Trophoblast cell (in vitro differentiated cells and primary cell): Measurements from ENCODE around the gene PTPRN2.

Source experiments
- DNase-seq, 2 donors: peaks; one replicate each; pipeline ENCODE4 v3.0.0-alpha.2; 2016
- H2AFZ ChIP-seq: 2 replicates; pipeline ENCODE4 v1.6.1; 2013; ENCODE audit warnings: low read length, moderate library complexity, mild to moderate bottlenecking; ENCODE audit not compliant: insufficient read depth, poor library complexity
- H2AK5ac ChIP-seq: 2 replicates; pipeline ENCODE4 v1.6.1; 2013; ENCODE audit warnings: mild to moderate bottlenecking, low read length
- H2BK120ac ChIP-seq: 2 replicates; pipeline ENCODE4 v1.6.1; 2013; ENCODE audit warnings: low read length, mild to moderate bottlenecking, moderate library complexity; ENCODE audit not compliant: insufficient read depth, poor library complexity
- H2BK12ac ChIP-seq: 2 replicates; pipeline ENCODE4 v1.6.1; 2013; ENCODE audit warnings: mild to moderate bottlenecking, low read length, moderate library complexity
- H2BK5ac ChIP-seq: 2 replicates; pipeline ENCODE4 v1.6.1; 2013; ENCODE audit warnings: low read length, low read depth, moderate library complexity, mild to moderate bottlenecking; ENCODE audit not compliant: poor library complexity
- H3K14ac ChIP-seq: 2 replicates; pipeline ENCODE4 v1.6.1; 2013; ENCODE audit warnings: mild to moderate bottlenecking, low read length
- H3K18ac ChIP-seq: 2 replicates; pipeline ENCODE4 v1.6.1; 2013; ENCODE audit warnings: mild to moderate bottlenecking, low read length
- H3K23ac ChIP-seq: 2 replicates; pipeline ENCODE4 v1.6.1; 2013; ENCODE audit warnings: low read length
- H3K27ac ChIP-seq: 2 replicates; pipeline ENCODE4 v1.5.1; 2013; ENCODE audit warnings: low read depth, mild to moderate bottlenecking, inconsistent platforms, low read length, moderate library complexity
- H3K27me3 ChIP-seq: 2 replicates; pipeline ENCODE4 v1.6.1; 2013; ENCODE audit warnings: inconsistent platforms, mild to moderate bottlenecking, low read length, moderate library complexity; ENCODE audit not compliant: insufficient read depth
- H3K36me3 ChIP-seq, 2 experiments: 1 replicate in 1 of 2; 2 replicates in 1 of 2; pipeline ENCODE4 v1.6.1; 2013; ENCODE audit warnings: low read length in 2 of 2, mild to moderate bottlenecking in 2 of 2, moderate library complexity in 1 of 2; ENCODE audit not compliant: insufficient read depth in 2 of 2, control insufficient read depth in 1 of 2
- H3K4ac ChIP-seq: 2 replicates; pipeline ENCODE4 v1.6.1; 2013; ENCODE audit warnings: low read depth, mild to moderate bottlenecking, low read length, moderate library complexity
- H3K4me1 ChIP-seq, 2 experiments: 1 replicate in 1 of 2; 2 replicates in 1 of 2; pipeline ENCODE4 v1.6.1; 2013; ENCODE audit warnings: low read length in 2 of 2, mild to moderate bottlenecking in 2 of 2, moderate library complexity in 1 of 2; ENCODE audit not compliant: insufficient read depth in 2 of 2, control insufficient read depth in 1 of 2
- H3K4me2 ChIP-seq: 2 replicates; pipeline ENCODE4 v1.6.1; 2013; ENCODE audit warnings: inconsistent platforms, mild to moderate bottlenecking, low read length, moderate library complexity
- H3K4me3 ChIP-seq: 2 replicates; pipeline ENCODE4 v1.5.1; 2013; ENCODE audit warnings: mild to moderate bottlenecking, low read depth, low read length, inconsistent platforms
- H3K79me1 ChIP-seq: one replicate; pipeline ENCODE4 v1.6.1; 2013; ENCODE audit warnings: low read length
- H3K79me2 ChIP-seq: 2 replicates; pipeline ENCODE4 v1.6.1; 2013; ENCODE audit warnings: low read length, mild to moderate bottlenecking; ENCODE audit not compliant: control insufficient read depth, insufficient read depth, poor library complexity
- H3K9ac ChIP-seq: 2 replicates; pipeline ENCODE4 v1.6.1; 2013; ENCODE audit warnings: mild to moderate bottlenecking, low read length
- H3K9me3 ChIP-seq: 2 replicates; pipeline ENCODE4 v1.6.1; 2013; ENCODE audit warnings: low read depth, mild to moderate bottlenecking, control low read depth, inconsistent platforms, low read length; ENCODE audit not compliant: insufficient read depth
- H4K12ac ChIP-seq: 2 replicates; pipeline ENCODE4 v1.6.1; 2013; ENCODE audit warnings: low read depth, mild to moderate bottlenecking, low read length, moderate library complexity
- H4K8ac ChIP-seq: 2 replicates; pipeline ENCODE4 v1.6.1; 2013; ENCODE audit warnings: low read depth, mild to moderate bottlenecking, low read length, moderate library complexity
- H4K91ac ChIP-seq: one replicate; pipeline ENCODE4 v1.6.1; 2013; ENCODE audit warnings: low read depth, mild to moderate bottlenecking, low read length, moderate library complexity
- WGBS: extraction: QIAGEN DNeasy Blood & Tissue Kit; methylation state at CpG from one replicate; pipeline ENCODE4 v1.1.7; 2013; ENCODE audit warnings: missing lambda C conversion rate; ENCODE audit not compliant: insufficient read length, insufficient coverage; ENCODE audit errors: extremely low coverage; 5-methylcytosine and 5-hydroxymethylcytosine counted together

Gene PTPRN2

GRCh38 chr7:158228131-158228530, 359.5 kb downstream of the PTPRN2 start:
- peaks cover 7% of the 10 kb centered on the region for H3K9me3 ChIP-seq
- WGBS: no CpG with 5 or more reads among the region's 1 CpG
- DNase-seq: no peak
- H3K4me1 ChIP-seq: no peaks in the 10 kb centered on the region
- H3K79me2 ChIP-seq: no peaks in the 10 kb centered on the region
- no peak overlapping the region for H4K8ac ChIP-seq
- H3K4ac ChIP-seq: no peak overlapping the region
- H3K27ac ChIP-seq: no peak overlapping the region
- H4K91ac ChIP-seq: no peak overlapping the region
- H3K27me3 ChIP-seq: no peaks in the 10 kb centered on the region
- no peak overlapping the region for H2AK5ac ChIP-seq
- H2AFZ ChIP-seq: no peak overlapping the region
- no peak overlapping the region for H3K18ac ChIP-seq
- no peak overlapping the region for H3K9ac ChIP-seq
- no peak overlapping the region for H2BK5ac ChIP-seq
- H3K4me3 ChIP-seq: no peak overlapping the region
- H3K23ac ChIP-seq: no peak overlapping the region
- no peak overlapping the region for H2BK12ac ChIP-seq
- H3K14ac ChIP-seq: no peak overlapping the region
- no peaks in the 10 kb centered on the region for H3K79me1 ChIP-seq
- no peak overlapping the region for H4K12ac ChIP-seq
- H3K4me2 ChIP-seq: no peak overlapping the region
- H2BK120ac ChIP-seq: no peak overlapping the region
- H3K36me3 ChIP-seq: no peaks in the 10 kb centered on the region

GRCh38 chr7:158227258-158227984, 360.2 kb downstream of the PTPRN2 start:
- H4K12ac ChIP-seq: no peak overlapping the region
- WGBS: no CpG with 5 or more reads among the region's 13 CpGs
- H2BK12ac ChIP-seq: no peak overlapping the region
- H4K91ac ChIP-seq: no peak overlapping the region
- H3K27me3 ChIP-seq: no peaks in the 10 kb centered on the region
- no peak overlapping the region for H2BK120ac ChIP-seq
- no peaks in the 10 kb centered on the region for H3K36me3 ChIP-seq
- H3K79me1 ChIP-seq: no peaks in the 10 kb centered on the region
- H3K23ac ChIP-seq: no peak overlapping the region
- no peak for DNase-seq
- H3K18ac ChIP-seq: no peak overlapping the region
- peaks cover 7% of the 10 kb centered on the region for H3K9me3 ChIP-seq
- no peaks in the 10 kb centered on the region for H3K79me2 ChIP-seq
- no peak overlapping the region for H3K4ac ChIP-seq
- H2AFZ ChIP-seq: no peak overlapping the region
- no peak overlapping the region for H3K4me3 ChIP-seq
- H4K8ac ChIP-seq: no peak overlapping the region
- H3K9ac ChIP-seq: no peak overlapping the region
- H3K4me2 ChIP-seq: no peak overlapping the region
- H3K27ac ChIP-seq: no peak overlapping the region
- no peak overlapping the region for H3K14ac ChIP-seq
- H2BK5ac ChIP-seq: no peak overlapping the region
- H2AK5ac ChIP-seq: no peak overlapping the region
- no peaks in the 10 kb centered on the region for H3K4me1 ChIP-seq

- Histone ChIP-seq H3K9me3 (peaks cover 3% of the 10 kb centered on the region), H2BK5ac (no peak overlapping the region), H2AK5ac (no peak overlapping the region), H3K27me3 (no peaks in the 10 kb centered on the region), H3K79me2 (no peaks in the 10 kb centered on the region), H3K27ac (no peak overlapping the region), H3K4me3 (no peak overlapping the region), H3K9ac (no peak overlapping the region), H3K4me1 (no peaks in the 10 kb centered on the region), H3K79me1 (no peaks in the 10 kb centered on the region), H2BK120ac (no peak overlapping the region), H4K12ac (no peak overlapping the region), H4K91ac (no peak overlapping the region), H3K4ac (no peak overlapping the region), H3K23ac (no peak overlapping the region), H4K8ac (no peak overlapping the region), H2AFZ (no peak overlapping the region), H3K14ac (no peak overlapping the region), H2BK12ac (no peak overlapping the region), H3K36me3 (no peaks in the 10 kb centered on the region), H3K4me2 (no peak overlapping the region), H3K18ac (no peak overlapping the region)
- no peak for DNase-seq
Measured at GRCh38 chr7:158216198-158216597, 371.4 kb downstream of the PTPRN2 start.

GRCh38 chr7:158209435-158209834, 378.2 kb downstream of the PTPRN2 start:
- Histone ChIP-seq H2BK5ac (no peak overlapping the region), H3K14ac (no peak overlapping the region), H4K91ac (no peak overlapping the region), H3K4me3 (no peak overlapping the region), H3K23ac (no peak overlapping the region), H3K18ac (no peak overlapping the region), H3K9me3 (peaks cover 3% of the 10 kb centered on the region), H3K9ac (no peak overlapping the region), H2BK120ac (no peak overlapping the region), H3K36me3 (no peaks in the 10 kb centered on the region), H3K27me3 (no peaks in the 10 kb centered on the region), H3K4ac (no peak overlapping the region), H4K12ac (no peak overlapping the region), H4K8ac (no peak overlapping the region), H3K79me2 (no peaks in the 10 kb centered on the region), H2AFZ (no peak overlapping the region), H3K79me1 (no peaks in the 10 kb centered on the region), H2AK5ac (no peak overlapping the region), H3K27ac (no peak overlapping the region), H2BK12ac (no peak overlapping the region), H3K4me1 (no peaks in the 10 kb centered on the region), H3K4me2 (no peak overlapping the region)
- WGBS: no CpG with 5 or more reads among the region's 1 CpG
- no peak for DNase-seq
